DND-41 (cell line): ENCODE data around the gene TUBA1C.

Experiments
- ATAC-seq: fragments of 200-7000 bp; cut with Tn5 transposase; 3 replicates; pipeline ENCODE4 v1.9.1; 2021; ENCODE audit warnings: low read depth; ENCODE audit not compliant: insufficient read depth
- DNase-seq: peaks from one replicate; pipeline ENCODE4 v3.0.0-alpha.2; 2020
- H2AFZ ChIP-seq: 2 replicates; pipeline ENCODE4 v1.6.0; 2012; ENCODE audit warnings: low read depth, low read length
- H3K27ac ChIP-seq: 2 replicates; pipeline ENCODE4 v1.5.1; 2012; ENCODE audit warnings: low read length, inconsistent platforms
- H3K27me3 ChIP-seq: fragments of 200-600 bp; sonication (generic); 2 replicates; pipeline ENCODE4 v1.6.0; 2012; ENCODE audit warnings: low read length, mild to moderate bottlenecking, inconsistent platforms; ENCODE audit not compliant: insufficient read depth, poor library complexity
- H3K36me3 ChIP-seq: 2 replicates; pipeline ENCODE4 v1.5.1; 2012; ENCODE audit warnings: low read length, inconsistent platforms; ENCODE audit not compliant: insufficient read depth
- H3K4me1 ChIP-seq: 2 replicates; pipeline ENCODE4 v1.5.1; 2012; ENCODE audit warnings: mild to moderate bottlenecking, low read length; ENCODE audit not compliant: insufficient read depth
- H3K4me2 ChIP-seq: 2 replicates; pipeline ENCODE4 v1.6.0; 2012; ENCODE audit warnings: mild to moderate bottlenecking, moderate library complexity, low read length, inconsistent platforms; ENCODE audit not compliant: insufficient read depth
- H3K4me3 ChIP-seq, 2 experiments: fragments of 200-600 bp in 1 of 2; shearing (Covaris generic) in 1 of 2; 2 replicates each; pipeline ENCODE4 v1.5.1; 2012 to 2016; ENCODE audit warnings: inconsistent platforms in 2 of 2, low read length in 2 of 2, mild to moderate bottlenecking in 2 of 2, low read depth in 1 of 2, moderate library complexity in 1 of 2
- H3K79me2 ChIP-seq: 2 replicates; pipeline ENCODE4 v1.6.0; 2012; ENCODE audit warnings: low read length, inconsistent platforms; ENCODE audit not compliant: insufficient read depth
- H3K9ac ChIP-seq: 2 replicates; pipeline ENCODE4 v1.6.0; 2012; ENCODE audit warnings: low read depth, mild to moderate bottlenecking, inconsistent platforms, low read length, moderate library complexity
- H3K9me3 ChIP-seq: 2 replicates; pipeline ENCODE4 v1.5.1; 2012; ENCODE audit warnings: low read length, moderate library complexity, mild to moderate bottlenecking, inconsistent platforms; ENCODE audit not compliant: insufficient read depth, severe bottlenecking
- H4K20me1 ChIP-seq: 2 replicates; pipeline ENCODE4 v1.6.0; 2012; ENCODE audit warnings: low read length; ENCODE audit not compliant: insufficient read depth
- EZH2 ChIP-seq: IDR thresholded peaks from 3 replicates; pipeline ENCODE4 v1.6.1; 2012; ENCODE audit warnings: borderline replicate concordance, low read depth, mild to moderate bottlenecking, moderate library complexity, low read length, inconsistent platforms; ENCODE audit not compliant: severe bottlenecking
- TF ChIP-seq, protein P1 (sequence below): IDR thresholded peaks from 2 replicates; pipeline ENCODE4 v1.5.1; 2012; ENCODE audit warnings: borderline replicate concordance, low read length, moderate library complexity, mild to moderate bottlenecking; ENCODE audit not compliant: poor library complexity, severe bottlenecking; ENCODE audit errors: extremely low read depth

The TUBA1C gene

DNA sequence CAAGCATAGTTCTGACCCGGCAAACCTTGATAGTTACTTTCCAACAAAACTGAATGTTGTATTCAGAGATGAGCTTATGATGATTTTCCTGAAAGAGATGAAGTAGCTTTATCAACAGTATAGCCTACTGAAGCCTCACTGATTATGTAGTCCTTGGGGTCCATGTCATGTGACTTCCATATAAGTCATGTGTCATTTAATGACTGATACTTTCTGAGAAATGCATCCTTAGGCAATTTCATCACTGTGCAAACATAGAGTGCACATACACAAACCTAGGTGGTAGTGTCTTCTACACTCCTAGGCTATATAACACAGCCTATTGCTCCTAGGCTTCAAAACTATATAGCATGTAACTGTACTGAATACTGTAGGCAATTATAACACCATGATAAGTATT lies 28.5 kb upstream of the TUBA1C start:
- DNase-seq (no peak), ATAC-seq (no peak)
- Histone ChIP-seq H2AFZ (no peak overlapping the region), H3K27ac (no peak overlapping the region), H3K79me2 (no peaks in the 10 kb centered on the region), H3K9me3 (no peaks in the 10 kb centered on the region), H3K36me3 (no peaks in the 10 kb centered on the region), H3K4me1 (peaks cover 17% of the 10 kb centered on the region), H3K9ac (no peak overlapping the region), H3K4me2 (no peak overlapping the region), H4K20me1 (no peaks in the 10 kb centered on the region), H3K27me3 (no peaks in the 10 kb centered on the region), H3K4me3 (no peak overlapping the region)
- TF ChIP-seq, protein P1, sequence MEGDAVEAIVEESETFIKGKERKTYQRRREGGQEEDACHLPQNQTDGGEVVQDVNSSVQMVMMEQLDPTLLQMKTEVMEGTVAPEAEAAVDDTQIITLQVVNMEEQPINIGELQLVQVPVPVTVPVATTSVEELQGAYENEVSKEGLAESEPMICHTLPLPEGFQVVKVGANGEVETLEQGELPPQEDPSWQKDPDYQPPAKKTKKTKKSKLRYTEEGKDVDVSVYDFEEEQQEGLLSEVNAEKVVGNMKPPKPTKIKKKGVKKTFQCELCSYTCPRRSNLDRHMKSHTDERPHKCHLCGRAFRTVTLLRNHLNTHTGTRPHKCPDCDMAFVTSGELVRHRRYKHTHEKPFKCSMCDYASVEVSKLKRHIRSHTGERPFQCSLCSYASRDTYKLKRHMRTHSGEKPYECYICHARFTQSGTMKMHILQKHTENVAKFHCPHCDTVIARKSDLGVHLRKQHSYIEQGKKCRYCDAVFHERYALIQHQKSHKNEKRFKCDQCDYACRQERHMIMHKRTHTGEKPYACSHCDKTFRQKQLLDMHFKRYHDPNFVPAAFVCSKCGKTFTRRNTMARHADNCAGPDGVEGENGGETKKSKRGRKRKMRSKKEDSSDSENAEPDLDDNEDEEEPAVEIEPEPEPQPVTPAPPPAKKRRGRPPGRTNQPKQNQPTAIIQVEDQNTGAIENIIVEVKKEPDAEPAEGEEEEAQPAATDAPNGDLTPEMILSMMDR, result no peak
- TF ChIP-seq EZH2, result no peak

DNA sequence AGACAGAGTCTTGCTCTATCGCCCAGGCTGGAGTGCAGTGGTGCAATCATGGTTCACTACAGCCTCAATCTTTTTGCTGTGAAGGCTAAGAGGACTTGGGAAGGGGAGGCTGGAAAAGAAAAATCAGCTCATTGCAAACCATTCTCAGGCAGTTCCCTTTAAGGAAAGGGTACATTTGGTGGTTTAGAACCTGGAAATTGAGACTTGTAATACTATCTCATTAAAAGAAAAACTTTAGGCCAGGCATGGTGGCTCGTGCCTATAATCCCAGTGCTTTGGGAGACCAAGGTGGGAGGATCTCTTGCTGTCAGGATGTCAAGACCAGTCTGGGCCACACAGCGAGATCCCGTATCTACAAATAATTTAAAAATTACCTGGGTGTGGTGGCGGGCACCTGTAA lies 21.3 kb upstream of the TUBA1C start:
- Histone ChIP-seq H3K4me2 (no peak overlapping the region), H3K27me3 (no peaks in the 10 kb centered on the region), H3K27ac (no peak overlapping the region), H3K4me3 (no peak overlapping the region), H3K79me2 (no peaks in the 10 kb centered on the region), H3K9ac (no peak overlapping the region), H3K4me1 (no peaks in the 10 kb centered on the region), H3K9me3 (no peaks in the 10 kb centered on the region), H4K20me1 (no peaks in the 10 kb centered on the region), H3K36me3 (no peaks in the 10 kb centered on the region), H2AFZ (no peak overlapping the region)
- no peak for ATAC-seq
- no peak for DNase-seq
- no peak for TF ChIP-seq EZH2
- TF ChIP-seq, protein P1, result no peak

DNA sequence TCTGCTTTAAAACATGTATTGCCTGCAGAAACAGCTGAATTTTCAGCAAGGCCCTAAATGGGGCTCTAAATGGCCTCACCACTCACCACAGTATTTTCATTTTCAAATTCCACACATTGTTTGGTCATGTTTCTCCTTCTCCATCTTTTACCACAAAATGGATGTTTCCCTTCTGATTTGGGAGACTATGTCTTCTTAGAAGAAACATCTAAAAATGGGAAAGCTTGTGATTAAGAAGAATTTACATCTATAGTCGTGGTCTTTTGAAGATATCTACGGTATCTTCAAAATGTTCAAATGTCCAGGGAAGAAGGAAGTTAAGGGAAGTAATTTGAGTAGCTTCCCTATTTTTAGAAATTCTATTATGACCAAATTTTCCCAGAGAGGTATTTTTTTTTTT lies 20.7 kb upstream of the TUBA1C start:
- Histone ChIP-seq H3K79me2 (no peaks in the 10 kb centered on the region), H3K4me3 (no peak overlapping the region), H2AFZ (no peak overlapping the region), H3K4me1 (no peaks in the 10 kb centered on the region), H4K20me1 (no peaks in the 10 kb centered on the region), H3K27ac (no peak overlapping the region), H3K4me2 (no peak overlapping the region), H3K27me3 (no peaks in the 10 kb centered on the region), H3K9ac (no peak overlapping the region), H3K36me3 (no peaks in the 10 kb centered on the region), H3K9me3 (no peaks in the 10 kb centered on the region)
- no peak for ATAC-seq
- DNase-seq, result no peak
- no peak for TF ChIP-seq EZH2
- TF ChIP-seq, protein P1, result no peak

DNA sequence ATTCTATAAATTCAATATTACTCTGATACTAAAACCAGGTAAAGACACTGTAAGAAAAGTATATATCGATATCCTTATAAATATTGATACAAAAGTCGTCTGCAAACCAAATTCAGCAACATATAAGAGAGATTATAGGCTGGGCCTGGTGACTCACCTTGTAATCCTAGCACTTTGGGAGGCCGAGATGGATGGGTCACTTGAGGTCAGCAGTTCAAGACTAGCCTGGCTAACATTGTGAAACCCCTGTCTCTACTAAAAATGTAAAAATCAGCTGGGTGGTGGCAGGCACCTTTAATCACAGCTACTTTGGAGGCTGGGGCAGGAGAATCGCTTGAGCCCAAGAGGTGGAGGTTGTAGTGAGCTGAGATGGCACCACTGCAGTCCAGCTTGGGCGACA lies 13.5 kb upstream of the TUBA1C start:
- DNase-seq, result no peak
- H3K9ac ChIP-seq, result no peak overlapping the region

More for the DNA sequence above, 13.5 kb upstream of the TUBA1C start:
- no peaks in the 10 kb centered on the region for H3K4me1 ChIP-seq
- no peak overlapping the region for H3K27ac ChIP-seq
- no peaks in the 10 kb centered on the region for H4K20me1 ChIP-seq
- no peaks in the 10 kb centered on the region for H3K36me3 ChIP-seq
- ATAC-seq, result no peak
- TF ChIP-seq, protein P1, result no peak
- no peak for TF ChIP-seq EZH2
- H3K27me3 ChIP-seq, result no peaks in the 10 kb centered on the region
- no peaks in the 10 kb centered on the region for H3K79me2 ChIP-seq
- no peak overlapping the region for H2AFZ ChIP-seq
- no peak overlapping the region for H3K4me3 ChIP-seq
- H3K4me2 ChIP-seq, result no peak overlapping the region
- no peaks in the 10 kb centered on the region for H3K9me3 ChIP-seq
